ENCODE measurements around the gene MEGF9. TPM values are rescaled to one million over a fixed set of nuclear protein-coding genes. Genes with fewer than 3 reads are reported as not detected.

MEGF9 gene
- total RNA-seq, 2 experiments from 2014 or later, result 6.4 to 6.7 TPM

DNA sequence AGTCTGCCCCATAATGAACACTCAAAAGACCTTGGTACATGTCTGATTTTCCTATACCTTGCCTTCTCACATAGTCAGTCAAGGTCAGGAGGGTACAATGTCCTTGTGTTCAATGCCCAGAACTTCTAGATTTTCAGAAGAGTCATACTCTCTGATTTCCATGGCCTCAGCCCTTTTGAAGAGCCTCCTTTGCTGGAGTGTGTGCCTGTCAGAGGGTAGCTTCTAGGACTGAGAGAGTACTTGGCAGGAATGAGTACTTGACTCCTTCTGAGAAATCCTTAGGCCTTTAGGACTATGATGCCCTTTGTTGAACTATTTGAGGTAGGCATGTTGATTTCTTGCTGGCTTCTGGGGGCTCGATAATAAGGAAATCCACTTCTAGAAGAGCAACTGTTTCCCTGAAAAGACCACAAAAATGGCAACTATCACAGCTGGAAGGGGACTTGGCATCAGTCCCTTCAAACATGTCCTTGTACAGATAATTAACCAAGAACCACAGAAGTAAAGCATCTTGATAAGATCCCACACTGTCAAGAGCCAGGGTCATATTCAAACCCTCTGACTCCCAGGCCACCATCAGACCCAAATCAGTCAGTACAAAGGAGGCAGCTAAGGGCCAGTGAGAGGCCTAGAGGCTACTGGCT, 10.6 kb upstream of the MEGF9 start:
- H3K4me1 Mint-ChIP-seq, result peaks cover 9% of the 10 kb centered on the region
- no peak for DNase-seq
- H3K27ac Mint-ChIP-seq, result no peak overlapping the region
- no peak for ATAC-seq
- no peaks in the 10 kb centered on the region for H3K27me3 Mint-ChIP-seq
- no peaks in the 10 kb centered on the region for H3K36me3 Mint-ChIP-seq
- CTCF ChIA-PET, result interaction anchor here (1.2 kb wide), 1 partner anchor 23 kb away, joined by 3 read pairs; no protein-coding TSS in a partner anchor
- no peaks in the 10 kb centered on the region for H3K9me3 Mint-ChIP-seq (ENCODE audit: low read depth)
- H3K4me3 Mint-ChIP-seq, result no peak overlapping the region

DNA sequence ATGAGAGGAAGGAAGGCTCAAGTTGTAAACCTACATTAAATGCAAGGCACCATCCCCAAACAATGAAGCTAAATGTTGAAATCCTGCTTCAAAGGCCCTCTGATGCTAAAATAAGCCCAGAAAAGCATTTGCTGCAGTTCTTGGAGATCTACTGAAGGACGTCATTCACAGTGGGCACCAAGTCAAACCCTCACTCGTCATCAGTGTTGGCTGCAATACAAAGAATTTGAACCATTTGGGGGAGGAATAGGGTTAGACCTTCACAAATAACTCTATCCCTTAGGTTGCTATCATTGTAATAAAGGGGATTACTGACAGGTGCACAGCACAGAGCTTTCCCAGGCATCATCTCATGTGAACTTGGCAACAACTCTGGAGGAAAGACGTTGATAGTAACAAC, 9.3 kb upstream of the MEGF9 start:
- Mint-ChIP-seq H3K27ac (no peak overlapping the region), H3K9me3 (ENCODE audit: low read depth) (no peaks in the 10 kb centered on the region), H3K27me3 (no peaks in the 10 kb centered on the region), H3K4me3 (no peak overlapping the region), H3K36me3 (no peaks in the 10 kb centered on the region), H3K4me1 (peaks cover 6% of the 10 kb centered on the region)
- no peak for DNase-seq
- ATAC-seq, result no peak
- CTCF ChIA-PET, result interaction anchor here (1.0 kb wide), 1 partner anchor 9 kb away, joined by 3 read pairs; no protein-coding TSS in a partner anchor

DNA sequence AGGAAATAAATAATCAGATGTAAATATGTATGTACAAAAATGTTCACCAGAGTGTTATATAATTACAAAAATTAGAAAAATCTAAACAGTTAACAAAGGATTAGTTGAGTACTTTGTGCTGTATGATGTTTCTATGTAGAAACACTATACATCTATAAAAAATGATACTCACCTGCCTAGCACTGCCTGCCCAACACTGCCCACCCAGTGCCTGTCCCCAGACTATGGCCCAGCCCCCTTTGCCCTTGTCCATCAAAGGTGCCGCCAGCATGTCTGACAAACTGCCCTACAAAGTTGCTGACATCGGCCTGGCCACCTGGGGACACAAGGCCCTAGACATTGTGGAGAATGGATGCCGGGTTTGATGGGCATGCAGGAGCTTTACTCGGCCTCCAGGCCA, 6.1 kb upstream of the MEGF9 start:
- H3K4me3 Mint-ChIP-seq, result no peak overlapping the region
- peaks cover 2% of the 10 kb centered on the region for H3K4me1 Mint-ChIP-seq
- no peaks in the 10 kb centered on the region for H3K36me3 Mint-ChIP-seq
- no peaks in the 10 kb centered on the region for H3K27me3 Mint-ChIP-seq
- DNase-seq (no peak), ATAC-seq (no peak)
- no peak overlapping the region for H3K27ac Mint-ChIP-seq
- CTCF ChIA-PET, result no interaction called here
- no peaks in the 10 kb centered on the region for H3K9me3 Mint-ChIP-seq (ENCODE audit: low read depth)

DNA sequence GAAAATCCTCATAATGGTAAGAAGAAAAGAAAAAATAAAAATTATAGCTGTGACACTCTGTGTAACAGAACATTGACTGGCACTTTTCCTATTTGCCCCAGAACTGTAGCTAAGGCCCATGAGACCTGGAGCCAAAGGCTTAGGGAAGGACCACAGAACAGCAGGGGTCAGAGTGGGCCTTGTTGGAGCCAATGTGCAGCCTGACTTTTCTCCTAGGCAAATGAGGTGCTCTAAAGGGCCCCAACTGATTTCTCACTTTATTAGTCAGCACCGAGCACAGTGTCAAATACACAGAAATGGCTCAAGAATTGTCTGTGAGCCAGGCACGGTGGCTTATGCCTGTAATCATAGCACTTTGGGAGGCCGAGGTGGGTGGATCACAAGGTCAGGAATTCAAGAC, 4.0 kb upstream of the MEGF9 start:
- Mint-ChIP-seq H3K27ac (no peak overlapping the region), H3K9me3 (ENCODE audit: low read depth) (no peaks in the 10 kb centered on the region), H3K36me3 (no peaks in the 10 kb centered on the region), H3K27me3 (no peaks in the 10 kb centered on the region), H3K4me3 (no peak overlapping the region), H3K4me1 (peaks cover 7% of the 10 kb centered on the region)
- ATAC-seq, result no peak
- CTCF ChIA-PET, result interaction anchor here (0.9 to 1.4 kb wide), 3 partner anchors 9 to 37 kb away, joined by 3 to 4 read pairs (median 3); no protein-coding TSS in a partner anchor
- DNase-seq, result no peak

DNA sequence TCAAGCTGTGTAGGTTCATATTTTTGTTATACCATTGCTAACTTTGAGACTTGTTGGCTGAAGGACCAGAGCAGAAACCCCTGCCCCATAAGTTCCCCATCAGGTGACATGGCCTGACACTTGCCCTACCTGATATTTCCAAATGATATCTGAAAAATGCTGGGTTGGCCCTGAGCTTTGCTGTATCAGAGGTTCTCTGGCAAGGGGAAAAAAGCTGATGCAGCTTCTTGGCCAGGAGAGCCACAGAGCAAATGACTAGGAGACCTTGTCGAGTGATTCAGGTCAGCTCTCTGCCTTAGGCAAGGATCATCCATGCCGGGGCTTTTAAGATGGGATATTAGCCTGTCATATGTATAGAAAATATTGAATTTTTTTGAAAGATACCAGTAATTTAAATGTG, 2.9 kb upstream of the MEGF9 start:
- CTCF ChIA-PET, result interaction anchor here (1.8 kb wide), 1 partner anchor 219 kb away, joined by 5 read pairs; no protein-coding TSS in a partner anchor
- no peak for ATAC-seq

DNA sequence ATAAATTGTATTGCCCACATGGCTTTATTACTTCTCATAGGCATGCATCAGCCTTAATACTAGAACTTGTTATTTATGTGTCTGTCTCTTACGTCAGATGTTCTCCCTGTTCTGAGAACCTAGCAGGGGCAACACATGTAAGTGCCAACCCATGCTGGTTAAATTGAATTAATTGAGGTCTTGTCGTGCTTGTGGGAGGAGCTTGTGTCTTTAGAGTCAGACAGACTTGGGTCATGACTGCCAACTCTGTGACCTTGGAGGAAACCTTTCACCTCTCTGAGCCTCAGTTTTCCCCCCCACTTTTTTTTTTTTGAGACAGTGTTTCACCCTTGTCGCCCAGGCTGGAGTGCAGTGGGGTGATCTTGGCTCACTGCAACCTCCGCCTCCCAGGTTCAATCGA, 2.2 kb upstream of the MEGF9 start:
- ATAC-seq (no peak), DNase-seq (no peak)
- Mint-ChIP-seq H3K27me3 (no peaks in the 10 kb centered on the region), H3K9me3 (ENCODE audit: low read depth) (no peaks in the 10 kb centered on the region), H3K4me1 (peaks cover 25% of the 10 kb centered on the region), H3K27ac (no peak overlapping the region), H3K36me3 (no peaks in the 10 kb centered on the region), H3K4me3 (no peak overlapping the region)
- CTCF ChIA-PET, result interaction anchor here (1.0 to 1.8 kb wide), 2 partner anchors 220 to 265 kb away, joined by 3 to 5 read pairs; no protein-coding TSS in a partner anchor

More for the DNA sequence above, 2.9 kb upstream of the MEGF9 start:
- no peak for DNase-seq
- Mint-ChIP-seq H3K27ac (no peak overlapping the region), H3K4me3 (no peak overlapping the region), H3K36me3 (no peaks in the 10 kb centered on the region), H3K4me1 (peaks cover 18% of the 10 kb centered on the region), H3K9me3 (ENCODE audit: low read depth) (no peaks in the 10 kb centered on the region), H3K27me3 (no peaks in the 10 kb centered on the region)

DNA sequence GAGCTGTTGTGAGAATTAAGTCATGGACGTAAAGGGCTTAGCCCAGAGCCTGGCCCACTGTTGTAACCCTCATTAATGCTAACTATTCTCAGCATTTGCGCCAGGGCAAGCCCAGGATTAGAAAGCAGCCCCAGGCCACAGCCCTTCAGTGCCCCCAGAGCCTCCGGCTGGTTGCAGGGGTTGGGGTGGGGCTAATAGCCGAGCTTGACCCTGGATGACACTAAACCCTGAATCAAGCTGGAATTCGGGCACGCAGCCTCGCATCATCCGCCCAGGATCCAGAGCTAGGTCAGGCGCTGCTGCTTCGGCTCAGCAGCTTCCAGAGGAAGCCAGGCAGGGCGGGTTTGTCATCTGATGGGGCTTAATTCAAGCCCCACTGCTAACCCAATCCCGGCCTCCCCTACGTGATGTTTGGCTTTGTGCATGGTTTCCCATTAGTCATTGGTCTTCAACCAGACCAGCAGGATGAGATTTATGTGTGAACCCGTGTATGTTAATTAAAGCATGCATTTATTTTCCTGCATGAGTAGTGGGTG, 1.2 kb upstream of the MEGF9 start:
- DNase-seq, result no peak
- peak overlapping the region; percentile 78 for H3K4me3 Mint-ChIP-seq
- H3K27me3 Mint-ChIP-seq, result no peaks in the 10 kb centered on the region
- CTCF ChIA-PET, result interaction anchor here (0.9 to 1.5 kb wide), 6 partner anchors 7 to 266 kb away, joined by 3 to 8 read pairs (median 3); no protein-coding TSS in a partner anchor
- H3K36me3 Mint-ChIP-seq, result no peaks in the 10 kb centered on the region
- peaks cover 34% of the 10 kb centered on the region for H3K4me1 Mint-ChIP-seq
- no peak for ATAC-seq
- H3K9me3 Mint-ChIP-seq (ENCODE audit: low read depth), result no peaks in the 10 kb centered on the region
- H3K27ac Mint-ChIP-seq, result no peak overlapping the region

DNA sequence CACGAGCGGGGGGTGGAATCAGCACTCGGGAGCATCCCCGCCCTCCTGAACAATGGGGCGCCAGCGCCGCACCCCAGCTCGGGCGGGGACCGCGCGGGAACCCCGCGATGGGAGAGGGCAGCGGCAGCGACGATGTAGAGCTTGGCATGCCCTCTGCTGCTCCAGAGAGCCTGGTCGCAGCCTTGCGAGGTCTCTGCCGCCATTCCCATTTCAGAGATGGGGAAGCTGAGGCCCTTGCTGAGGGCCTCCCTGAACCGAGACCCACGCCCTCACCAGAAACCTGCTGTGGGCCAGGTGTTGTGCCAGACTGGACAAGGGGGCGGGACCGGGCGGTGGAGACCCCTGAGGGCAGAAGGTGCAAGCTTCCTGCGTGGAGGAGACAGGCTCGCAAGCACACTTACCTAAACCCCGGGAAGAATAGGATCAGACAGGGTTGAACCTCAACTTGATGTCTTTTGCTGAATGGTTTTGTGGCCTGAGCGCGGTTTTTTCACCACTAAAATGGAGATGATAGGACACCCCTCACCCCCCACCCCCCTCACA, 647 bp upstream of the MEGF9 start:
- no peaks in the 10 kb centered on the region for H3K36me3 Mint-ChIP-seq
- CTCF ChIA-PET, result interaction anchor here (0.7 to 1.5 kb wide), 7 partner anchors 8 to 110 kb away, joined by 3 to 8 read pairs (median 3); no protein-coding TSS in a partner anchor
- ATAC-seq, result no peak
- no peaks in the 10 kb centered on the region for H3K9me3 Mint-ChIP-seq (ENCODE audit: low read depth)
- H3K4me3 Mint-ChIP-seq, result peak overlapping the region; percentile 78
- no peak for DNase-seq
- peak overlapping the region; percentile 49 for H3K27ac Mint-ChIP-seq
- H3K27me3 Mint-ChIP-seq, result no peaks in the 10 kb centered on the region
- H3K4me1 Mint-ChIP-seq, result peaks cover 35% of the 10 kb centered on the region

DNA sequence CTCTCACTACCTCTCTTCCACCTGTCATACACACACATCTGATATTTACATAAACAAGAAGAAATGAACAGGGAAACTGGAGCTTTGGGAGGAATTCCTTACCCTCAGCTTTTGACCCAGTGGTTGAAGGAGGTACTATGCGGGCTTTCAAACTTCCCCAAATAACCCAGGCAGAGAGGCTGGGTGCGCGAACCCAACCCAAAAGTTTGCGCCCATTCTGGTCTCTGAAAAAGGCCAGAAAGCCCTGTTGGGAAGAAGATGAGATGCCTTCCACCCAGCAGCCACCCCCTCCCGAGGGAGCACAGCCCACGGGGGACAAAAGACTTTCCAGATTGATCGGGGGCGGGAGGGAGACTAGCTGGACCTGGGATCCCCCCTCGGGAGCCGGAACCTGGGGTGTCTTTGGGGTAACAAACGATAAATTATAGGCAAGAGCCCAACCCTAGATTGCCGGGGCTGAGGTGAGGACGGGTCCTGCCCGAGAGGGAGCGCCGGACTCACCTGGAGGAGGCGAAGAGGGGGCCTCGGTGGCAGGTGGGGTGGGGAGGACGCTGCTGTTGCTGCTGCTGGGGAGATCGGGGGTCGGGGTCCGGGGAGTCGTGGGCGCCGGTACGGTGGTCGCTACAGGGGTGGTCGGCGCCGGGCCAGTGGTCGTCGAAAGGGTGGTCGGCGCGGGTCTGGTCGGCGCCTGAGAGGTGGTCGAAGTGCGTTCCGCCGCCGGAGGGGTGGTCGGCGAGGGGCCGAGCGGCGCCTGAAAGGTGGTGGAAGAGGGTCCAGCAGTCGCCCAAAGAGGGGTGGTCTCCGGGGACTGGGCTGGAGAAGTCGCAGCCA, 798 bp downstream of the MEGF9 start:
- ATAC-seq (no peak), DNase-seq (no peak)
- peak overlapping the region; percentile 55 for H3K27ac Mint-ChIP-seq
- H3K36me3 Mint-ChIP-seq, result no peaks in the 10 kb centered on the region
- CTCF ChIA-PET, result no interaction called here
- H3K4me1 Mint-ChIP-seq, result peaks cover 37% of the 10 kb centered on the region
- peak overlapping the region; percentile 80 for H3K4me3 Mint-ChIP-seq
- no peaks in the 10 kb centered on the region for H3K9me3 Mint-ChIP-seq (ENCODE audit: low read depth)
- no peaks in the 10 kb centered on the region for H3K27me3 Mint-ChIP-seq

DNA sequence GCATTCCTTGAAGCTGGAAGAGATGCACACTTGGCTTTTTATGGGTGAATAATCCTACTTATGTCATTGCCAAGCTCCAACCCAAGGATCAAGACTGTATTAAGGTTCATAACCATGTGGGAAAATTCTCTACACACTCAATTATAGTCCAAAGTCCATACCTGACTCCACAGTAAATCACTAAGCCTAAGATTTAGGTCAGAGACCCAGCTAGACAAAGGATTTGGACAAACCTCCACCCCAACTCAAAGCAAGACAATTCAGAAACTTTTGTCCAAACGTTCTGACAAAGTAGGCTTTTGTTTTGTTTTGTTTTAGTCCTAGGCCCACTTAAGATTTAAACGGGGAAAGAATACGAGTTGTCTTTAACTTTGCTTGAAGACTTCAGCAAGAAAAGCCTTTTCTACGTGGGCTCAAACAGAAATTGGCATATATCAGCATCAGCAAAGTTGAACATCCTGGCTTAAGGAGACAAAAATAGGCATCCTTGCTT, 1.7 kb downstream of the MEGF9 start:
- H3K9me3 Mint-ChIP-seq (ENCODE audit: low read depth), result no peaks in the 10 kb centered on the region
- DNase-seq (no peak), ATAC-seq (no peak)
- H3K4me3 Mint-ChIP-seq, result peak overlapping the region; percentile 80
- H3K36me3 Mint-ChIP-seq, result no peaks in the 10 kb centered on the region
- CTCF ChIA-PET, result interaction anchor here (0.9 to 1.8 kb wide), 3 partner anchors 18 to 269 kb away, joined by 3 to 5 read pairs (median 4); no protein-coding TSS in a partner anchor
- peak overlapping the region; percentile 55 for H3K27ac Mint-ChIP-seq
- H3K4me1 Mint-ChIP-seq, result peaks cover 36% of the 10 kb centered on the region
- H3K27me3 Mint-ChIP-seq, result no peaks in the 10 kb centered on the region

DNA sequence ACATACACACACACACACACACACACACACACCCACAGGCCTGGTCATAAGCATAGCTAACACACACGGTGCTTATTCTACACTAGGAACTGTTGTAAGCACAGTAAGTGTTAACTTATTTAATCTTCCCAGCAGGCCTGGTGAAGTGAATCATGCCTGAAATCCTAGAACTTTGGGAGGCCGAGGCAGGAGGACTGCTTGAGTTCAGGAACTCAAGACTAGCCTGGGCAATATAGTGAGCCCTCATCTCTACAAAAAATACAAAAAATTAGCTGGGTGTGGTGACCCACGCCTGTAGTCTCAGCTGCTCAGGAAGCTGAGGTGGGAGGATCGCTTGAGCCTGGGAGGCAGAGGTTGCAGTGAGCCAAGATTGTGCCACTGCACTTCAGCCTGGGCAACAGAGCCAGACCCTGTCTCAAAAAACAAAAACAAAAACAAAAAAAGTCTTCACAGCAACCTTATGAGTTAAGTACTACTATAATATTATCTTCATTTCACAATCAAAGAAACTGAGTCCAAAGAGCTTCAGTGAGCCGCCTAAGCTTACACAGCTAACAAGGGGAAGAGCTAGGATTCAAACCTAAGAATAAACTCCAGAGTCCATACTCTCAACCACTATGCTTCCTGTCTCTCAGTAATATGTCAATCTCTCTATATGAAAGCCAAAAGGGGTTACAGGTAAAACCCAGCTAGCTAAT, 2.3 kb downstream of the MEGF9 start:
- no peaks in the 10 kb centered on the region for H3K36me3 Mint-ChIP-seq
- ATAC-seq, result no peak
- H3K4me1 Mint-ChIP-seq, result peaks cover 36% of the 10 kb centered on the region
- no peaks in the 10 kb centered on the region for H3K27me3 Mint-ChIP-seq
- CTCF ChIA-PET, result interaction anchor here (0.9 to 1.8 kb wide), 6 partner anchors 19 to 501 kb away, joined by 3 to 5 read pairs (median 4); no protein-coding TSS in a partner anchor
- H3K9me3 Mint-ChIP-seq (ENCODE audit: low read depth), result no peaks in the 10 kb centered on the region
- H3K4me3 Mint-ChIP-seq, result peak overlapping the region; percentile 80
- peak overlapping the region; percentile 55 for H3K27ac Mint-ChIP-seq
- DNase-seq, result no peak

DNA sequence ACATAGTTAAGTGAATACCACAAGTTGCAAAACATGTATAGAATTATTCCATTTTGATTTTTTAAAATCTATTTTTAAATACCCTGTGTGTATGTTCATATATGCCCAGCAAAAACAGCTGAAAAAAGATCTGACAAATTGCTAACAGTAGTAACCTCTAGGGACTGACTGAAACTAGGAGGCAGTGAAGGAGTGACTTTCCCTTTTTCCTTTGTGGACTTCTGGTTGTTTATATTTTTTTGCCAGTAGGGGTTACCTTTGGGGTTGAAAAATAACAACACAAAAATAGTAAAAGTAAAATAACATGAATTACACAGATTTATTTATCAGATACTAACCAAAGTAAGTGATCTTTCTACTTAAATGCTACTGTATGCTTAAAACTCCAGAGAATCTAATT, 2.9 kb downstream of the MEGF9 start:
- Mint-ChIP-seq H3K27me3 (no peaks in the 10 kb centered on the region), H3K36me3 (no peaks in the 10 kb centered on the region), H3K27ac (peak overlapping the region; percentile 55), H3K9me3 (ENCODE audit: low read depth) (no peaks in the 10 kb centered on the region), H3K4me3 (no peak overlapping the region), H3K4me1 (peaks cover 36% of the 10 kb centered on the region)
- no peak for DNase-seq
- no peak for ATAC-seq
- CTCF ChIA-PET, result interaction anchor here (1.1 to 1.8 kb wide), 4 partner anchors 19 to 502 kb away, joined by 3 to 5 read pairs (median 4); no protein-coding TSS in a partner anchor

Measured in activated CD8-positive, alpha-beta memory T cell treated with anti-CD3 and anti-CD28 coated beads, Interleukin-2, amount 10 ng/mL, durations not matched to agents 7 days and 5 days (primary cell).